ENCODE results near the gene AP4M1.
A peak's percentile ranks its signal among the peaks of the same experiment; 100 is the strongest.

The AP4M1 gene

DNA sequence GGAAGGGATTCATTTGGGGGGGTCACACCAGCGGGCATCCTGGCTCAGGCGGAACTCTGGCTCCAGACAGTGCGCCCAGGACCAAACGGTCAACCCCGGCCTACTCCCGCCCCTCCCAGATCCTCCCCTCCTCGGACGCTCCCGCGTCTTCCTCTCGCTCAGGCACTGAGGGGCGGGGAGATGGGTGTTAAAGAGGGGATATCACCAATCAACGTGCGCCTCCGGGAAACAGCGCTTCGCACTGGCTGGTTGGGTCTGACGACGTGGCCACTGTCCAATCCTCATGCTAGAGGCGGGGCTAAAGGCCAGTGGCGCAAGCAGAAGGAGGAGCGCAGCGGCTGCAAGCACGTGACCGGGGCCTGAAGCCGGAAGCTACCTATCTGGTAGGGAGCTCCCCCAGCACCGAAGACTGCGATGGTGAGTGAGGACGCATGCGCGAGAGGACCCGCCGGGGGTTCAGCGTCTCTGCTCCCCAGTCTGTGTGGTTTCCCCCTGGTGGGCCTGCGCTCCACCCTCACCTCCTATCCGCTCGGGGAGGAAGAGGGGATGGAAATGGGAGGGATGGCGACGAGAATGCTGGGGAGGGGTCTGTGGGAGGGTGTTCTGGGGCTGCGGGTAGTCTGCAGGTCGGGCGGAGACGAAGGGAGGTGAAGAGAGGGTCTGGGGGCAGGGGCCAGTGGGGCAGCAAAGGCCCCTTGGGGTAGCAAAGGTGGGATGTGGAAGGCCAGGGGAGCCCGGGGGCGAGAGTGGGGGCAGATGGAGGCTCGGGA, 47.3 kb downstream of the AP4M1 start, which contains the start of gene LAMTOR4:
Gene LAMTOR4 (plus strand): TSS at position 360 of the 770 bp plus-strand sequence. CDS start 55 bp downstream, at position 415.
- TF ChIP-seq ZNF8 (CRISPR knock-in tag; IDR thresholded peaks at IDR 0.05) (peak; percentile 32; the same call in 1 of the 2 replicates), BACH2 (CRISPR knock-in tag; IDR thresholded peaks at IDR 0.05; ENCODE audit: borderline replicate concordance) (no peak), GLIS3 (CRISPR knock-in tag; IDR thresholded peaks at IDR 0.05) (peak; percentile 77; the same call in 1 of the 2 replicates), ZNF565 (CRISPR knock-in tag; conservative IDR thresholded peaks at IDR 0.05; ENCODE audit: low read depth) (no peak)
- TF ChIP-seq, protein P1, sequence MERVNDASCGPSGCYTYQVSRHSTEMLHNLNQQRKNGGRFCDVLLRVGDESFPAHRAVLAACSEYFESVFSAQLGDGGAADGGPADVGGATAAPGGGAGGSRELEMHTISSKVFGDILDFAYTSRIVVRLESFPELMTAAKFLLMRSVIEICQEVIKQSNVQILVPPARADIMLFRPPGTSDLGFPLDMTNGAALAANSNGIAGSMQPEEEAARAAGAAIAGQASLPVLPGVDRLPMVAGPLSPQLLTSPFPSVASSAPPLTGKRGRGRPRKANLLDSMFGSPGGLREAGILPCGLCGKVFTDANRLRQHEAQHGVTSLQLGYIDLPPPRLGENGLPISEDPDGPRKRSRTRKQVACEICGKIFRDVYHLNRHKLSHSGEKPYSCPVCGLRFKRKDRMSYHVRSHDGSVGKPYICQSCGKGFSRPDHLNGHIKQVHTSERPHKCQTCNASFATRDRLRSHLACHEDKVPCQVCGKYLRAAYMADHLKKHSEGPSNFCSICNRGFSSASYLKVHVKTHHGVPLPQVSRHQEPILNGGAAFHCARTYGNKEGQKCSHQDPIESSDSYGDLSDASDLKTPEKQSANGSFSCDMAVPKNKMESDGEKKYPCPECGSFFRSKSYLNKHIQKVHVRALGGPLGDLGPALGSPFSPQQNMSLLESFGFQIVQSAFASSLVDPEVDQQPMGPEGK (CRISPR knock-in tag; IDR thresholded peaks at IDR 0.05; ENCODE audit: borderline replicate concordance): 0 out of 2 replicates have a peak, but pooled peaks have one; percentile 46
- peak; percentile 98 for ATAC-seq

DNA sequence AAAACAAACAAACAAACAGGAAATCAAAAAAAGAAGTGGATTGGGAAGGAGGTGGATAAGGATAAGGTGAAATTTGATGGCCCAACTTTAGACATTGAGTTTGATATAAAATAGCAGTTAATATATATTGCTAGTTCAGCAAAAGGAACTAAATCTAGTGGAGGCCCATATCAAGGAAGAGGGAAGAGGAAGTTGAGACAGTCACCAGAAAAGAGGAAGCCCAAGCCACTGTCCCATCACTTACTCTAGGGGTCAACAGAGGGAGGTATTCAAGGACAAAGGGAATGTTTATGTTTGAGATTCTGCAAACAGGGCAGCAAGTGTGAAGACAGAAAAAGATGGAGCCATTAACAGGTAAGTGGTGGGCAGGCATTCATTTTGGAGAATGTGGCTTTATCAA, 51.0 kb downstream of the AP4M1 start:
- TF ChIP-seq ZNF70 (CRISPR knock-in tag; IDR thresholded peaks at IDR 0.05) (no peak), ZFP3 (CRISPR knock-in tag; IDR thresholded peaks at IDR 0.05) (no peak), RARB (CRISPR knock-in tag; IDR thresholded peaks at IDR 0.05) (no peak), ESRRG (CRISPR knock-in tag; IDR thresholded peaks at IDR 0.05) (no peak)
- ATAC-seq: no peak

DNA sequence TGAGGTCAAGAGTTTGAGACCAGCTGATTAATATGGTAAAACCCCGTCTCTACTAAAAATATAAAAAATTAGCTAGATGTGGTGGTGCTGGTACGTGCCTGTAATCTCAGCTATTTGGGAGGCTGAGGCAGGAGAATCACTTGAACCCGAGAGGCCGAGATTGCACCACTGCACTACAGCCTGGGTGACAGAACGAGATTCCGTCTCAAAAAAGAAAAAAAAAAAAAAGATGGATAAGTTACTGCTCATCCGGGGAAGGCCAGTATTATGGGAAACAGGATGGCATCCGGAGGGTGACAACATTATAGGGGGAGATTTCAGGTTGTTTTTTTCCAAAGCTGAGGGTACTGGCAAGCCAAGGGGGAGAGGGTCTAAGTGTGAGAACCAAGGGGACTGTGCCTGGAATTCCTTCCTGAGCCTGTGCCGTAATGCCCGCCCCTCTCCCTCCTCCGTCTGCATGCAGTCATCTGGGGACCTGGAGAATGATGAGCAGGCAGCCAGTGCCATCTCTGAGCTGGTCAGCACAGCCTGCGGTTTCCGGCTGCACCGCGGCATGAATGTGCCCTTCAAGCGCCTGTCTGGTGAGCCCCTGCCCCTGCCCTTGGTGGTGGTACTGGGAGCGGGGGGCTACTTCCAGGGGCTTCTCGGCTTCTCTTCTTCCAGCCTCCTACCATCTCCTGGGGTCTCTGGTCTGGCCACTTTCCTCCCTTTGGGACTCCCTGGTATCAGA, 51.7 kb downstream of the AP4M1 start:
- ATAC-seq: no peak
- TF ChIP-seq, protein P2, sequence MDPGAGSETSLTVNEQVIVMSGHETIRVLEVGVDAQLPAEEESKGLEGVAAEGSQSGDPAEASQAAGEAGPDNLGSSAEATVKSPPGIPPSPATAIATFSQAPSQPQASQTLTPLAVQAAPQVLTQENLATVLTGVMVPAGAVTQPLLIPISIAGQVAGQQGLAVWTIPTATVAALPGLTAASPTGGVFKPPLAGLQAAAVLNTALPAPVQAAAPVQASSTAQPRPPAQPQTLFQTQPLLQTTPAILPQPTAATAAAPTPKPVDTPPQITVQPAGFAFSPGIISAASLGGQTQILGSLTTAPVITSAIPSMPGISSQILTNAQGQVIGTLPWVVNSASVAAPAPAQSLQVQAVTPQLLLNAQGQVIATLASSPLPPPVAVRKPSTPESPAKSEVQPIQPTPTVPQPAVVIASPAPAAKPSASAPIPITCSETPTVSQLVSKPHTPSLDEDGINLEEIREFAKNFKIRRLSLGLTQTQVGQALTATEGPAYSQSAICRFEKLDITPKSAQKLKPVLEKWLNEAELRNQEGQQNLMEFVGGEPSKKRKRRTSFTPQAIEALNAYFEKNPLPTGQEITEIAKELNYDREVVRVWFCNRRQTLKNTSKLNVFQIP (CRISPR knock-in tag; IDR thresholded peaks at IDR 0.05; ENCODE audit: borderline replicate concordance, low read depth): no peak
- TF ChIP-seq ARNTL (CRISPR knock-in tag; IDR thresholded peaks at IDR 0.05; ENCODE audit: borderline replicate concordance, low read depth) (no peak), GLIS3 (CRISPR knock-in tag; IDR thresholded peaks at IDR 0.05) (no peak), TCF4 (CRISPR knock-in tag; IDR thresholded peaks at IDR 0.05; ENCODE audit: borderline replicate concordance) (no peak), PPARA (CRISPR knock-in tag; IDR thresholded peaks at IDR 0.05; ENCODE audit: borderline replicate concordance) (no peak), ISL1 (CRISPR knock-in tag; IDR thresholded peaks at IDR 0.05) (no peak), ZFP30 (CRISPR knock-in tag; IDR thresholded peaks at IDR 0.05) (no peak), CSDC2 (CRISPR knock-in tag; IDR thresholded peaks at IDR 0.05) (no peak), OSR1 (CRISPR knock-in tag; IDR thresholded peaks at IDR 0.05) (no peak), ZNF565 (CRISPR knock-in tag; conservative IDR thresholded peaks at IDR 0.05; ENCODE audit: low read depth) (no peak), SNAI2 (CRISPR knock-in tag; IDR thresholded peaks at IDR 0.05) (no peak), ZNF70 (CRISPR knock-in tag; IDR thresholded peaks at IDR 0.05) (no peak), ESRRG (CRISPR knock-in tag; IDR thresholded peaks at IDR 0.05) (no peak), ZFP3 (CRISPR knock-in tag; IDR thresholded peaks at IDR 0.05) (no peak)
- TF ChIP-seq, protein P3, sequence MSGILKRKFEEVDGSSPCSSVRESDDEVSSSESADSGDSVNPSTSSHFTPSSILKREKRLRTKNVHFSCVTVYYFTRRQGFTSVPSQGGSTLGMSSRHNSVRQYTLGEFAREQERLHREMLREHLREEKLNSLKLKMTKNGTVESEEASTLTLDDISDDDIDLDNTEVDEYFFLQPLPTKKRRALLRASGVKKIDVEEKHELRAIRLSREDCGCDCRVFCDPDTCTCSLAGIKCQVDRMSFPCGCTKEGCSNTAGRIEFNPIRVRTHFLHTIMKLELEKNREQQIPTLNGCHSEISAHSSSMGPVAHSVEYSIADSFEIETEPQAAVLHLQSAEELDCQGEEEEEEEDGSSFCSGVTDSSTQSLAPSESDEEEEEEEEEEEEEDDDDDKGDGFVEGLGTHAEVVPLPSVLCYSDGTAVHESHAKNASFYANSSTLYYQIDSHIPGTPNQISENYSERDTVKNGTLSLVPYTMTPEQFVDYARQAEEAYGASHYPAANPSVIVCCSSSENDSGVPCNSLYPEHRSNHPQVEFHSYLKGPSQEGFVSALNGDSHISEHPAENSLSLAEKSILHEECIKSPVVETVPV (CRISPR knock-in tag; IDR thresholded peaks at IDR 0.05): no peak
- TF ChIP-seq, protein P4, sequence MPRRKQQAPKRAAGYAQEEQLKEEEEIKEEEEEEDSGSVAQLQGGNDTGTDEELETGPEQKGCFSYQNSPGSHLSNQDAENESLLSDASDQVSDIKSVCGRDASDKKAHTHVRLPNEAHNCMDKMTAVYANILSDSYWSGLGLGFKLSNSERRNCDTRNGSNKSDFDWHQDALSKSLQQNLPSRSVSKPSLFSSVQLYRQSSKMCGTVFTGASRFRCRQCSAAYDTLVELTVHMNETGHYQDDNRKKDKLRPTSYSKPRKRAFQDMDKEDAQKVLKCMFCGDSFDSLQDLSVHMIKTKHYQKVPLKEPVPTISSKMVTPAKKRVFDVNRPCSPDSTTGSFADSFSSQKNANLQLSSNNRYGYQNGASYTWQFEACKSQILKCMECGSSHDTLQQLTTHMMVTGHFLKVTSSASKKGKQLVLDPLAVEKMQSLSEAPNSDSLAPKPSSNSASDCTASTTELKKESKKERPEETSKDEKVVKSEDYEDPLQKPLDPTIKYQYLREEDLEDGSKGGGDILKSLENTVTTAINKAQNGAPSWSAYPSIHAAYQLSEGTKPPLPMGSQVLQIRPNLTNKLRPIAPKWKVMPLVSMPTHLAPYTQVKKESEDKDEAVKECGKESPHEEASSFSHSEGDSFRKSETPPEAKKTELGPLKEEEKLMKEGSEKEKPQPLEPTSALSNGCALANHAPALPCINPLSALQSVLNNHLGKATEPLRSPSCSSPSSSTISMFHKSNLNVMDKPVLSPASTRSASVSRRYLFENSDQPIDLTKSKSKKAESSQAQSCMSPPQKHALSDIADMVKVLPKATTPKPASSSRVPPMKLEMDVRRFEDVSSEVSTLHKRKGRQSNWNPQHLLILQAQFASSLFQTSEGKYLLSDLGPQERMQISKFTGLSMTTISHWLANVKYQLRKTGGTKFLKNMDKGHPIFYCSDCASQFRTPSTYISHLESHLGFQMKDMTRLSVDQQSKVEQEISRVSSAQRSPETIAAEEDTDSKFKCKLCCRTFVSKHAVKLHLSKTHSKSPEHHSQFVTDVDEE (CRISPR knock-in tag; IDR thresholded peaks at IDR 0.05): no peak
- TF ChIP-seq, protein P5, sequence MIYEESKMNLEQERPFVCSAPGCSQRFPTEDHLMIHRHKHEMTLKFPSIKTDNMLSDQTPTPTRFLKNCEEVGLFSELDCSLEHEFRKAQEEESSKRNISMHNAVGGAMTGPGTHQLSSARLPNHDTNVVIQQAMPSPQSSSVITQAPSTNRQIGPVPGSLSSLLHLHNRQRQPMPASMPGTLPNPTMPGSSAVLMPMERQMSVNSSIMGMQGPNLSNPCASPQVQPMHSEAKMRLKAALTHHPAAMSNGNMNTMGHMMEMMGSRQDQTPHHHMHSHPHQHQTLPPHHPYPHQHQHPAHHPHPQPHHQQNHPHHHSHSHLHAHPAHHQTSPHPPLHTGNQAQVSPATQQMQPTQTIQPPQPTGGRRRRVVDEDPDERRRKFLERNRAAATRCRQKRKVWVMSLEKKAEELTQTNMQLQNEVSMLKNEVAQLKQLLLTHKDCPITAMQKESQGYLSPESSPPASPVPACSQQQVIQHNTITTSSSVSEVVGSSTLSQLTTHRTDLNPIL (CRISPR knock-in tag; IDR thresholded peaks at IDR 0.05; ENCODE audit: low read depth): no peak
